Hypothalamus (tissue), 51 donors: ENCODE results near the gene ZNHIT2.
"Not testable (repeated sequence)": the region's sequence is repeated elsewhere in the genome, so short reads cannot be mapped to it uniquely, and the experiment has no call there.

Source experiments
- DNase-seq, 51 donors: peaks; one replicate each; lab custom pipeline; 2025; lab: John Stamatoyannopoulos, UW

Gene ZNHIT2

DNA sequence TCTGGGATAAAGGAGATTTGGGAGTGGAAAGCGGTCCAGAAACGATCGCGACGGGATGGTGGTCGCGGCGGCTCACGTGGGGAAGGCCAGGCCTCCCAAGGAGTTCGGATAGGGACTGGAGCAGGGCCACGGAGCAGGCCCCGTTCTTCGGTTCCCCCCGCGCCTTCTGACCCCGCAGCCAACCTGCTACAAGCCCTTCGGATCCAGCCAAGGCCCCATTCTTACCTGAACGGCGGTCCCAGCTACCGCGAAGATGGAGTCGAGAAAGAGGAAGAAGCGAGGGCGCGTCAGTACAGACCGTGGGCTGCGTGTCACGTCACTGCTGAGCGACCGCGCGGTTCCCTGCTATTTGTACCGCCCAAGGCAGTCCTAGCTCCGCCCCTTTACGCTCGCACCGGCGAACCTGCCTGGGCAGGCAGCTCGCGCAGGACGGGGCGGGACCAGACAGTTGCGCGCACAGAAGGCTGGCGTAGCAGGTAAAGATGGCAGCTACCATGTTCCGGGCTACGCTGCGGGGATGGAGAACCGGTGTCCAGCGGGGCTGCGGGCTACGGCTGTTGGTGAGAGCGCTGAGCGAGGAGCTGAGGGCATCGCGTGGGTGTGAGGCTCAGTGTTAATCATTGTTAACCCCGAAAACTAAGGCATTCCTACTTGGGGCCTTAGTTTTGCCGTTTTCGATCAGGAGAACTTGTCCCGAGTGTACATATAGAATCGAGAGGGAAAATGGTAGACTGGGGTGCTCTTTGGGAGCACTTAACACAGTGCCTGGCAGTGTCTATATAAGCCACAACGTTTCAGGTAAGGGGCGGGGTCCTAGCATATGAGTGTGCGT is 4.6 kb upstream of the ZNHIT2 start, which contains the start of the genes FAU and MRPL49:
TSS of gene FAU (minus strand) at position 270 of the 832 bp plus-strand sequence. CDS start 321 bp downstream, outside the sequence.
TSS of gene MRPL49 (plus strand) at position 457 of the 832 bp plus-strand sequence. CDS start at position 483, 26 bp downstream.
- peak; percentile 33 to 98 (median 93) for DNase-seq

GRCh38 chr11:65121447-65121864 is 4.0 kb upstream of the ZNHIT2 start:
- DNase-seq, result no peak

- no peak for DNase-seq
Measured at GRCh38 chr11:65120831-65121230, 3.3 kb upstream of the ZNHIT2 start.

GRCh38 chr11:65119670-65119995 is 2.1 kb upstream of the ZNHIT2 start:
- no peak for DNase-seq

- DNase-seq, result not testable (repeated sequence)
Measured at GRCh38 chr11:65118891-65119669, 1.6 kb upstream of the ZNHIT2 start.

DNA sequence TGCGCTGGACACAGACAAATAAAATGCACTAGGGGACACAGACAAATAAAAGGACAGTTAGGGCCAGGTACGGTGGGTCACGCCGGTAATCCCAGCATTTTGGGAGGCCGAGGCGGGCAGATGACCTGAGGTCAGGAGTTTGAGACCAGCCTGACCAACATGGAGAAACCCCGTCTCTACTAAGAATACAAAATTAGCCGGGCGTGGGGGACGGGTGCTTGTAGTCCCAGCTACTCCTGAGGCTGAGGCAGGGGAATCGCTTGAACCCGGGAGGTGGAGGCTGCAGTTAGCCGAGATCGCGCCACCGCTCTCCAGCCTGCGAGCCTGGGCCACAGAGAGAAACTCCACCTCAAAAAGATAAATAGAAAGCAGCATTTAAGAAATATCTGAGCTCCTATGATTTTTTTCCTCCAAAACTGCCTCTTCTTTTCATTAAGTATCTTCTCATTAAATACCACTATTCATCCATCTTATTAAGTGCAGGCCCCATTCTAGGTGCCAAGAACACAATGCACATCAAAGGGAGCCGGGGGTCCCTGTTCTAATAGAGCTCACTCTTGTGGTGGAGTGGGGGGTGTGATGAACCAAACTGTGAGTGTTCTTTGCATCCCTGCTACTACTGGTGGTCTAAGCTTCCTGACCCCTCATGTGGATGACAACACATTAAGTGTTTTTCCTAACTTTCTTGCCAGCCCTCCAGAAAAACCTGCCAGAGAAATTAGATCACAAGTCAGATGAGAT is 766 bp upstream of the ZNHIT2 start:
- no peak for DNase-seq

DNA sequence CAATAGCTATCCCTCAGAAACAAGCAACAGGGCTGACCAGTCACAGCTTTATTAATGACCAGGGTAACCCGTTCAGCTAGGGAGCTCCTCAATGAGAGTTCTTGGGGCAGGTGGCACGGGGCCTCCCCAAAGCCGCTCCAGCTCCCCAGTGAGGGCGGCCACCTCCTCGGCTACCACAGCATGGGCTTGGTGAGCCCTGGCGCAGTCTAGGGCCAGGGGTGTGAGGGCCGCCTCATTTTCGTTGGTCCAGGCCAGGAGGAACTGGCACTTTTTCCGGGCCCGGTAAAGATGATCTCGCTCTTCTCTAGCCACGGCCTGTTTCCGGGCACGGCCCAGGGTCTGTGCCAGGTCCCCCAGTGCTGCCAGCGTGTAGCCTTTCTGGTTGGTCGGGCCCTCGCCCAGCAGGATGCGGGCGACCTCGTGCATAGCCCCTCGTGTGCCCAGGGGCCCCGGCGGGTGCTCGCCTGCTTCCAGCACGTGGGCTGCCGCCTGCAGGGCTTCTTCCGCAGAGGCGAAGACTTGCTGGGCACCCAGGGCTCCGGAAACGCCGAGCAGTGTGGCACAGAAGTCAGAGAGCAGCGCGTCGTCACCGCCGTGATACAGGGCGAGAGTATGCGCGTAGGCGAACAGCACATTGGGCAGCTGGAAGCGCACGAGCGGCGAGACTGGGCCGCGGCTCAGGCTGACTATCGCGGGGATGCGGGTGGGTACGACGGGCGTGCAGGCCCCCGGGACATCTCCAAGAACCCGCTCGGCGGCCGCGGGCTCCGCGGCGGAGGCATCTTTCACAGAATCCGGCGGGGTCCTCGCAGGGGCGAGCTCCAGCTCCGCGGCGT is 913 bp downstream of the ZNHIT2 start:
- peak in 12 of 51 donors; percentile 20 to 56 (median 29) for DNase-seq

GRCh38 chr11:65115361-65116082 is 2.0 kb downstream of the ZNHIT2 start:
- DNase-seq, result no peak

DNA sequence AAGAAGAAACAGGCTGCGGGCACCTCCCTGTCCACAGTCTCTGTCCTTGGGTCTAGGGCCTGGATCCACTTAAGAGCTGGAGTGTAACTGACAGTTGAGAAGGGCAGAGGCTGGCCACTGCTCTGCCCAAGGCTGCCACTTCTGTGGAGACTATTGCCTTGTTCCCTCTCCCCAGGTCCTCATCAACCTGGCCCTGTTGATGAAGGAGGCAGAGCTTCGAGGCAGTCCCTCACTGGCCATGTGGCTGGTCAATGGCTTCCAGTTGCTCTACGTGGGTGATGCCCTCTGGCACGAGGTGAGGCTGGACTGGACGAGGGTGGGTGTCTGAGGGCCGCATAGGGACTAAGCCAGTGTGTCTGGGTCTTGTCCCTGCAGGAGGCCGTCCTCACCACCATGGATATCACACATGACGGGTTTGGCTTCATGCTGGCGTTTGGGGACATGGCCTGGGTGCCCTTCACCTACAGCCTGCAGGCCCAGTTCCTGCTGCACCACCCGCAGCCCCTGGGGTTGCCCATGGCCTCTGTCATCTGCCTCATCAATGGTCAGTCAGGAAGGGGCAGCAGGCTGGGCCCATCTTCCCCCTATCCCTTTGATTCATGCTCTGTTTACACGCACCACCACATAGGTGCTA is 2.8 kb downstream of the ZNHIT2 start:
- no peak for DNase-seq

DNA sequence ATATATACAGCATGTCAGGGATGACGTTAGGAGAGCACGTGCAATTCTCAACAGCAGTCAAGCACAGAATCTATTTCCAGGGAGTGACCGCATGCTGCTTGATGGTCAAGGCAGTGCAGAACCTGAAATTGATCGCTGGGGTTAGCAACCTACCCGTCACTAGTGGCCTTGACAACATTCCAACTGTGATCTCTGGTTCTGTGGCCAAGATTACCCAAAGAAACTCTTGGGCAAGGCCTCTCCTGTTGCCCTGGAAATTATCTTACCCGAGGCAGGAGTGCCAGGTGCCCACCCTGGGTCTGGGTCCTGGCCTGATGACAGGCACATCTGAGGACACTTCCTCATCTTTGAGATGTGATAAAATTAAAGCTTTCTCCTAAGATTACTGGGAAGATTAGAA is 3.7 kb downstream of the ZNHIT2 start:
- no peak for DNase-seq

- no peak for DNase-seq
Measured at GRCh38 chr11:65113361-65113756, 4.1 kb downstream of the ZNHIT2 start.

- peak in 41 of 51 donors; percentile 23 to 71 (median 42) for DNase-seq
Measured at GRCh38 chr11:65112546-65113360, 4.7 kb downstream of the ZNHIT2 start.

DNA sequence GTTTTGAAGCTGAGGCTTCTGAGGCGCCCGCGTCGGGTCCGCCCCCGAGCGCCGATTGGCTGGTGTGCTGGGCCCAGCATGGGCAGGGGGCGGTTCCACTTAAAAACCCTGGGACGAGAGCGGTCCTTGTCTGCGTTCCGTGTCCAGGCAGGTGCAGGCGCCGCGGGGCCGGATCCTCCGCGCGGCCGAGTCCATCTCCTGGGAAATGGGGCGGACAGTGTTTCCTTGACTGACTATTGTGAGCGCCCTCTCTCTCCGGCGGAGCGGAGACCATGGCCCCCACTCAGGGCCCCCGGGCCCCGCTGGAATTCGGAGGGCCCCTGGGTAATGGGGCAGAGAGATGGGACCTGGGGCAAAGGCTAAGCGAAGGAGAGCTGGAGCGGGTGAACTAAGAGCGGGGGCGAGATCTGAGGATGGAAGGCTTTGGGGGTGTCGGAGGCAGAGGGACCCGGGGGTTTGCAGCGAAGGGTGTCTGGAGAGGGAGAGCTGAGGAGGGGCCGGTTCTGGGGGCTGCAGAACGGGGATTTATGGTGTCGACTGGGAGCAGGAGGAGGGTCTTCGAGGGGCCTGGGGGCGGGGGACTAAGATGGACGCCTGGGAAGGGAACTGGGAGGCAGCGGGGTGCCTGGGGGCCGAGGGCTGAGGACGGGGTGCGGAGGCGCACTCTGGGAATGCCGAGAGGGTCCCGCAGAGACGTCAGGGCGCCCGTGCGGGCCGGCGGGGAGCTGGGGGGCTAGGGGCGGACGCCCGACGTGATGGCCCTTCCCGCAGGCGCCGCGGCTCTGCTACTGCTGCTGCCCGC is 5.6 kb downstream of the ZNHIT2 start, which contains the start of gene TM7SF2:
TSS of gene TM7SF2 (plus strand) at position 129 of the 802 bp plus-strand sequence. CDS start at position 273, 144 bp downstream.
- peak; percentile 54 to 99 (median 94) for DNase-seq

DNA sequence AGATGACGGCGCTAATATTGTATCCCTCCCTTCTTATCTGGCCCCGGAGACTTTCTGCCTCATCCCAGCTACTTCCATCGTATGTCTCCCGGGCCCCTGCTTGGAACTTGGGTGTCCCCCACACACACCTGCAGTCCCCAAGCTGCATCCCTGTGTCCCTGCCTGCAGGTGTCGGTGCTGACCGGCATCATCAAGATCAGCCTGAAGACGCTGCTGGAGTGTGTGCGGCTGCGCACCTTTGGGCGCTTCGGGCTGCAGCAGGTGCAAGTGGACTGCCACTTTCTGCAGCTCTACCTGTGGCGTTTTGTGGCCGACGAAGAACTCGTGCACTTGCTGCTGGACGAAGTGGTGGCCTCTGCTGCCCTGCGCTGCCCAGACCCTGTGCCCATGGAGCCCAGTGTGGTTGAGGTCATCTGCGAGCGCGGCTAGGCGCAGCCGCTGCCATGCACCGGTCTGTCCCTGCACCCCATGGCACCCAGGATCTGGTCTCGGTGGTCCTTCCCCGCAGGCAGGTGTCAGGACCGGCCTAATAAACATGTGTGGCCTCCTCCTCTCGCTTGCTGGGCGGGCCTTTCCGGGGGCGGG is 6.2 kb downstream of the ZNHIT2 start:
- DNase-seq, result no peak

DNA sequence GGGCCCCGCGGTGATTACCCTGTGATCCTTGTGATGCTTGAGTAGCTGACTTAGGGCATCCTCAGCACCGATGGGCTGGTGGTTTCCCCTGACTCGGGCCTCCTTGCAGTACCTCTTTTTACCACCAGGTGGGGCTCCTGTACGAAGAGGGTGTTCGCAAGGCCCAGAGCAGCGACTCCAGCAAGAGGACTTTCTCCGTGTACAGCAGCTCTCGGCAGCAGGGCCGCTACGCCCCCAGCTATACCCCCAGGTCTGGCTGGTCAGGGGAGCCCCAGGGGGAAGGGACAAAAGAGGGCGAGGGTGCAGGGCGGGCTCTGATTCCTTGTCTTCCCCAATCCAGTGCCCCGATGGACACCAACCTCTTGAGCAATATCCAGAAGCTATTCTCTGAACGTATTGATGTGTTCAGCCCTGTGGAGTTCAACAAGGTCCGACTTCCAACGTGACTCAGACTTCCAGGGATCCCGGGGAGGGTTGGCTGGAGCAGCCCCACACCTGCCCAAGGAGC is 7.1 kb downstream of the ZNHIT2 start:
- peak in 50 of 51 donors; percentile 36 to 92 (median 76) for DNase-seq
